Measurements from ENCODE around the gene ADM5. TPM values are rescaled to one million over a fixed set of nuclear protein-coding genes. Genes with fewer than 3 reads are reported as not detected.

ADM5 gene
- total RNA-seq, 1 donor from 2014 or later: 9.5 TPM

- Mint-ChIP-seq H3K9me3 (no peaks in the 10 kb centered on the region), H3K36me3 (ENCODE audit: low read depth) (peaks cover 49% of the 10 kb centered on the region), H3K4me1 (peaks cover 44% of the 10 kb centered on the region), H3K27me3 (no peaks in the 10 kb centered on the region), H3K4me3 (peak overlapping the region; percentile 28), H3K27ac (peak overlapping the region; percentile 69)
- DNase-seq (no peak), ATAC-seq (ENCODE audit: low read depth) (no peak)
- CTCF ChIA-PET: interaction anchor here (0.6 to 4.7 kb wide), 8 partner anchors 14 to 133 kb away, joined by 3 to 25 read pairs (median 4); partner anchors contain the start of genes BCL2L12, IRF3, NOSIP and RRAS
- TF ChIP-seq, protein P1, sequence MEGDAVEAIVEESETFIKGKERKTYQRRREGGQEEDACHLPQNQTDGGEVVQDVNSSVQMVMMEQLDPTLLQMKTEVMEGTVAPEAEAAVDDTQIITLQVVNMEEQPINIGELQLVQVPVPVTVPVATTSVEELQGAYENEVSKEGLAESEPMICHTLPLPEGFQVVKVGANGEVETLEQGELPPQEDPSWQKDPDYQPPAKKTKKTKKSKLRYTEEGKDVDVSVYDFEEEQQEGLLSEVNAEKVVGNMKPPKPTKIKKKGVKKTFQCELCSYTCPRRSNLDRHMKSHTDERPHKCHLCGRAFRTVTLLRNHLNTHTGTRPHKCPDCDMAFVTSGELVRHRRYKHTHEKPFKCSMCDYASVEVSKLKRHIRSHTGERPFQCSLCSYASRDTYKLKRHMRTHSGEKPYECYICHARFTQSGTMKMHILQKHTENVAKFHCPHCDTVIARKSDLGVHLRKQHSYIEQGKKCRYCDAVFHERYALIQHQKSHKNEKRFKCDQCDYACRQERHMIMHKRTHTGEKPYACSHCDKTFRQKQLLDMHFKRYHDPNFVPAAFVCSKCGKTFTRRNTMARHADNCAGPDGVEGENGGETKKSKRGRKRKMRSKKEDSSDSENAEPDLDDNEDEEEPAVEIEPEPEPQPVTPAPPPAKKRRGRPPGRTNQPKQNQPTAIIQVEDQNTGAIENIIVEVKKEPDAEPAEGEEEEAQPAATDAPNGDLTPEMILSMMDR (IDR thresholded peaks at IDR 0.05): no peak
- intact Hi-C loops (cut with micrococcal nuclease): loop anchor here (1.0 to 10.0 kb wide), 10 partner anchors 110 to 1043 kb away; partner anchors contain the start of genes ATF5, DBP, GYS1 and KCNC3
- POLR2A ChIA-PET: interaction anchor here (0.8 to 6.0 kb wide), 3 partner anchors 36 to 89 kb away, joined by 3 to 69 read pairs (median 4); partner anchors contain the start of genes PRR12 and SCAF1
Observed at GRCh38 chr19:49679771-49680413, 9.5 kb upstream of the ADM5 start.

DNA sequence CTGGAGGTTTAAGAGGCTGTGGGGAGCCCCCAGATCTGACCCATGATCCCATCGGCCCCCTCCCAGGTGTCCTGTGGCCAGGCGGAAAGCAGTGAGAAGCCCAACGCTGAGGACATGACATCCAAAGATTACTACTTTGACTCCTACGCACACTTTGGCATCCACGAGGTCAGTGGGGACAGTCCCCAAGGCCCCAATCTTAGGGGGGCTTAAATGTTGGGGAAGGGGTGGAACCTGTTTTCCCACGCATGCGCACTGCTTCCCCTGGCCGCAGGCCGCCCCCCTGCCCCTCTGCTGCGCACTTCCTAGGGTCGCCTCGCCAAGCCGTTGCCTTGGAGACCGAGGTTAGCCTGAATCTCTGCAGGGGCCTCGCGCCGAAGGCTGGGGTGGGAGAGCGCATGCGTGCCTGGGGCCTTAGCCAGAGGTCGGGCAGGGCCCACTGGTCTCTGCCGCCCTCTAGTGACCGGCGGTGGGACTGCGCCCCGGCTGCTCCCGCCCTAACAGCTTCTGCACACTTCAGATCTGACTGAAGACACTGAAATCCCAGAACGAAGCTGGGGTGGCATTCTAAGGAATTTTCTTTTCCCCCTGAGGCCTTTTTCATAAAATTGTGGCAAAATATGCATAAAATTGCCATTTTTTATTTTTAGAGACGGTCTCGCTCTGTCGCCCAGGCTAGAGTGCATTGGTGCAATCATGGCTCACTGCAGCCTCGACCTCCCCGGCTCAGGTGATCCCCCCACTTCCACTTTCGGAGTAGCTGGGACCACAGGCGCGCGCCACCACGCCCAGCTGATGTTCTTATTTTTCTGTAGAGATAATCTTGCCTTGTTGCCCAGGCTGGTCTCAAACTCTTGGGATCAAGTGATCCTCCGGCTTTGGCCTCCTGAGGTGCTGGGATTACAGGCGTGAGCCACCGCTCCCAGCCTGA is 8.7 kb upstream of the ADM5 start:
- CTCF ChIA-PET: interaction anchor here (0.6 to 1.6 kb wide), 11 partner anchors 9 to 167 kb away, joined by 3 to 13 read pairs (median 4); partner anchors contain the start of genes BCL2L12, IRF3 and SCAF1
- POLR2A ChIA-PET: interaction anchor here (0.6 to 1.0 kb wide), 3 partner anchors 19 to 202 kb away, joined by 4 to 8 read pairs (median 8); partner anchors contain the start of gene RPS11
- H3K4me1 Mint-ChIP-seq: peaks cover 42% of the 10 kb centered on the region
- H3K9me3 Mint-ChIP-seq: no peaks in the 10 kb centered on the region
- ATAC-seq (ENCODE audit: low read depth) (peak; percentile 8), DNase-seq (peak; percentile 98)
- no peaks in the 10 kb centered on the region for H3K27me3 Mint-ChIP-seq
- intact Hi-C loops (cut with micrococcal nuclease): loop anchor here (1.0 to 2.0 kb wide), 3 partner anchors 110 to 302 kb away; no protein-coding TSS in a partner anchor
- H3K36me3 Mint-ChIP-seq (ENCODE audit: low read depth): peaks cover 57% of the 10 kb centered on the region
- peak overlapping the region; percentile 69 for H3K27ac Mint-ChIP-seq
- peak overlapping the region; percentile 41 for H3K4me3 Mint-ChIP-seq
- TF ChIP-seq, protein P1 (IDR thresholded peaks at IDR 0.05): peak; percentile 96

DNA sequence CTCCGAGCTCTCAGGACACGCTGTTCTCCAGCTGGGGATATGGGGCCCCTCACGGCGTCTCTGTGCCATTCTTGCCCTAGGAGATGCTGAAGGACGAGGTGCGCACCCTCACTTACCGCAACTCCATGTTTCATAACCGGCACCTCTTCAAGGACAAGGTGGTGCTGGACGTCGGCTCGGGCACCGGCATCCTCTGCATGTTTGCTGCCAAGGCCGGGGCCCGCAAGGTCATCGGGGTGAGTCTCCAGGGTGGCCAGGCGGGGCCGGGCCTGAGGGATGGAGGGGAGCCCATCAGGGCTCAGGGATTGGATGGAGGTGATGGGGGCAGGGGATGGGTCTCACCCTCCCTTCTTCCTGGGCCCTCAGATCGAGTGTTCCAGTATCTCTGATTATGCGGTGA is 7.6 kb upstream of the ADM5 start:
- ChIA-PET POLR2A (interaction anchor here (0.6 kb wide), 1 partner anchor 294 kb away, joined by 3 read pairs; no protein-coding TSS in a partner anchor), CTCF (interaction anchor here (1.0 to 1.5 kb wide), 2 partner anchors 10 to 133 kb away, joined by 3 to 13 read pairs; no protein-coding TSS in a partner anchor)
- Mint-ChIP-seq H3K4me3 (no peak overlapping the region), H3K36me3 (ENCODE audit: low read depth) (peaks cover 63% of the 10 kb centered on the region), H3K9me3 (no peaks in the 10 kb centered on the region), H3K27me3 (no peaks in the 10 kb centered on the region), H3K4me1 (peaks cover 33% of the 10 kb centered on the region), H3K27ac (no peak overlapping the region)
- TF ChIP-seq, protein P1 (IDR thresholded peaks at IDR 0.05): no peak
- ATAC-seq (ENCODE audit: low read depth) (no peak), DNase-seq (no peak)
- intact Hi-C loops (cut with micrococcal nuclease): loop anchor here (2.0 kb wide), 1 partner anchor 301 kb away; no protein-coding TSS in a partner anchor

- intact Hi-C loops (cut with micrococcal nuclease): no loop called here
- ATAC-seq (ENCODE audit: low read depth) (no peak), DNase-seq (no peak)
- H3K4me3 Mint-ChIP-seq: no peak overlapping the region
- TF ChIP-seq, protein P1 (IDR thresholded peaks at IDR 0.05): no peak
- peaks cover 63% of the 10 kb centered on the region for H3K36me3 Mint-ChIP-seq (ENCODE audit: low read depth)
- H3K27ac Mint-ChIP-seq: no peak overlapping the region
- H3K9me3 Mint-ChIP-seq: no peaks in the 10 kb centered on the region
- peaks cover 33% of the 10 kb centered on the region for H3K4me1 Mint-ChIP-seq
- no peaks in the 10 kb centered on the region for H3K27me3 Mint-ChIP-seq
- CTCF ChIA-PET: no interaction called here
- POLR2A ChIA-PET: interaction anchor here (0.6 to 0.8 kb wide), 2 partner anchors 210 to 295 kb away, joined by 3 to 5 read pairs; no protein-coding TSS in a partner anchor
Observed at GRCh38 chr19:49682274-49682673, 7.1 kb upstream of the ADM5 start.
